Measurements from ENCODE around the gene SCYL1.

DNA sequence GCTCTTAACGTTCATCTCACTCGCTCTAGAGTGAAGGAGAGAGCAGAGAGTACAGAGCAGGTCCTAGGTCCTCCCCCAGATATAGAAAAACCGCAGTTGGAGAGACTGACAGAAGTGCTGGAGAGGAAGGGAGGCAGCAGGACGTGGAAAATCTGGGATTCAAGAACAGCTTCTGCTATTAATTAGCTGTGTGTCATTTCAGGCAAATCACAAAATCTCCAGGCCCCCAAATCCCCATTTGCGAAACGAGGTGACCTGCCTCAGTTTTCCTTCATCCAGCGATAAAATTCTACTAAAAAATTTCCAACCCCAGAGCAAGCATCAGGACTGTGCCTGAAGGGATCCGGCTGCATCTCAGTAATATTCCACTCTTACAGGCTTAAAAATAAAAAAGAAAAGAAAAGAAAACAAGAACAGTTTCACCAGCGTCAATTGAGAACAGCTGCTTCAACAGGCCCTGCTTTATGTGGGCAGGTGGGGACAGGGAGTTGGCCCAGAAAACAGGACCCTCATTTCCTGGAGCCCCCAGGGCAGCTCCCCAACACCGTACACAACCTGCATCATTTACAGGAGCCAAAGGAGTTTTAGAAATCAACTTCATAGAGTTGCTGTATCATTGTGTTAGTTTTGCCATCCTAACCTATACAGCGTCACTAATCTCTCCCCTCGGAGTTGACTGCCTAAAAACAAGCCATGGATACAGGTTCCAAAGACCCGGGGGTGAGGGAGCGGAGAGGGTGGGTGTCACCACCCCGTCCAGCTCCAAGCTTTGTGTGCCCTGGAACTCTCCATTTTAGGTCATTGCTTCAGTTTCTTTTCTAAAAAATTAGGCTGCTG is 28.4 kb upstream of the SCYL1 start:
- TF ChIP-seq, protein P1, sequence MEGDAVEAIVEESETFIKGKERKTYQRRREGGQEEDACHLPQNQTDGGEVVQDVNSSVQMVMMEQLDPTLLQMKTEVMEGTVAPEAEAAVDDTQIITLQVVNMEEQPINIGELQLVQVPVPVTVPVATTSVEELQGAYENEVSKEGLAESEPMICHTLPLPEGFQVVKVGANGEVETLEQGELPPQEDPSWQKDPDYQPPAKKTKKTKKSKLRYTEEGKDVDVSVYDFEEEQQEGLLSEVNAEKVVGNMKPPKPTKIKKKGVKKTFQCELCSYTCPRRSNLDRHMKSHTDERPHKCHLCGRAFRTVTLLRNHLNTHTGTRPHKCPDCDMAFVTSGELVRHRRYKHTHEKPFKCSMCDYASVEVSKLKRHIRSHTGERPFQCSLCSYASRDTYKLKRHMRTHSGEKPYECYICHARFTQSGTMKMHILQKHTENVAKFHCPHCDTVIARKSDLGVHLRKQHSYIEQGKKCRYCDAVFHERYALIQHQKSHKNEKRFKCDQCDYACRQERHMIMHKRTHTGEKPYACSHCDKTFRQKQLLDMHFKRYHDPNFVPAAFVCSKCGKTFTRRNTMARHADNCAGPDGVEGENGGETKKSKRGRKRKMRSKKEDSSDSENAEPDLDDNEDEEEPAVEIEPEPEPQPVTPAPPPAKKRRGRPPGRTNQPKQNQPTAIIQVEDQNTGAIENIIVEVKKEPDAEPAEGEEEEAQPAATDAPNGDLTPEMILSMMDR (IDR thresholded peaks at IDR 0.05; ENCODE audit: low read depth, low read length): no peak
- no peak for TF ChIP-seq EZH2phosphoT487 (IDR thresholded peaks at IDR 0.05; ENCODE audit: low read depth)

All from OCI-LY3 (cell line).